Esophagus squamous epithelium (tissue), 4 donors: ENCODE results near the gene DTNB.

Experiments
- CTCF ChIP-seq, 6 experiments: fragments of 450-650 bp in 4 of 6; fragments of 200-600 bp in 2 of 6; sonication (generic) in 2 of 6; IDR thresholded peaks; one replicate each; pipeline ENCODE4 v1.5.1; 2016 to 2019; ENCODE audit warnings: antibody characterized with exemption in 6 of 6, mild to moderate bottlenecking in 4 of 6, moderate library complexity in 4 of 6
- POLR2A ChIP-seq, 4 donors: fragments of 450-650 bp; IDR thresholded peaks; one replicate each; pipeline ENCODE4 v1.6.1; 2017; ENCODE audit warnings: antibody characterized with exemption in 4 of 4, mild to moderate bottlenecking in 4 of 4, moderate library complexity in 3 of 4

DNA sequence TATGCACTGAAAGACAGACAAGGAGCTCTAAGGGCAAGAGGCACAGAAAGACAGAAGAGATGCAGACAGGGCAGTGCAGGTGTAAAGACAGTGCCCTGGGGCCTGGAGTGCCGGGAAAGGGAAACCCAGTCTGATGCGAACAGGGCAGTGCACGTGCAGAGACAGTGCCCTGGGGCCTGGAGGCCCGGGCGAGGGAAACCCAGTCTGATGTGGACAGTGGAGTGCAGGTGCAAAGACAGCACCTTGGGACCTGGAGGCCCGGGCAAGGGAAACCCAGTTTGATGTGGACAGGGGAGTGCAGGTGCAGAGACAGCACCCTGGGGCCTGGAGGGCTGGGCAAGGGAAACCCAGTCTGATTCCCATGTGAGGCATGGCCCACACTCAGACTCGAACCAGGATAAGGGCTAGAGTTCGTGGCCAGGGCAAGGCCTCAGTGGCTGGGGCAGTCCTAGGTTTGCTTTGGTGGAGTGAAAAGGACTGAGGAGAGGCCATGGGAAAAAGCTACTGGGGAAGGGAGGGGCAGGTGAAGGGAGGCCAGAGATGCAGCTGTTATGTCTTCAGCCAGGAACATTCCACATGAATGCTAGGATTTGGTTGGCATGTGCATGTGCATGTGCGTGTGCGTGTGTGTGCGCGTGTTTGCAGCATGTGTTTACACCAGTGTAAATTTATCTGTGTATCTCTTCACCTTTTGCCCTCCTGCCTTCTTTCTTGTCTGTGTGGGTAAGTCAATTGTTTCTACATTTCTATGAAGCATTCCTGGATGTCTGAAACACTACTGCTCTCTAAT lies 292.6 kb downstream of the DTNB start:
- TF ChIP-seq POLR2A (IDR thresholded peaks at IDR 0.05) (no peak), CTCF (IDR thresholded peaks at IDR 0.05) (no peak)
